Measurements from ENCODE around the gene GSTT4.
A peak's percentile ranks its signal among the peaks of the same experiment; 100 is the strongest.
"Not testable (repeated sequence)": the region's sequence is repeated elsewhere in the genome, so short reads cannot be mapped to it uniquely, and the experiment has no call there.

The GSTT4 gene

DNA sequence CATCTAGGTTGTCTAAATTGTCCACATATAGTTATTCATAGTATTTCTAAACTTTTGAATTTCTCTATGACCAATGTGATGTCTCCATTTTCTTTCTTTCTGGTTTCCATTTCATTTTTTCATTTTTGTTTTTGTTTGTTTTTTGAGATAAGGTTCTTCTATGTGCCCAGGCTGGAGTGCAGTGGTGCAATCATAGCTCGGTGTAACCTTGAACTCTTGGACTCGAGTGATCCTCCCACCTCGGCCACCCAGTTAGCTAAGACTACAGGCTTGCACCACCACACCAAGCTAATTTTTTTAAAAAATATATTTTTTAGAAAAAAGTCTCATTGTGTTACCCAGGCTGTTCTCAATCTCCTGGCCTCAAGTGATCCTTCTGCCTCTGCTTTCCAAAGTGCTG lies 8.2 kb downstream of the GSTT4 start:
- no peak for DNase-seq
- H3K4me3 ChIP-seq (ENCODE audit: low read depth, low read length): no peak overlapping the region
- in situ Hi-C loops (cut with HindIII; ENCODE audit: low pct_ligation_motif_present, low sequenced_read_pairs): no loop called here
- TF ChIP-seq, protein P1, sequence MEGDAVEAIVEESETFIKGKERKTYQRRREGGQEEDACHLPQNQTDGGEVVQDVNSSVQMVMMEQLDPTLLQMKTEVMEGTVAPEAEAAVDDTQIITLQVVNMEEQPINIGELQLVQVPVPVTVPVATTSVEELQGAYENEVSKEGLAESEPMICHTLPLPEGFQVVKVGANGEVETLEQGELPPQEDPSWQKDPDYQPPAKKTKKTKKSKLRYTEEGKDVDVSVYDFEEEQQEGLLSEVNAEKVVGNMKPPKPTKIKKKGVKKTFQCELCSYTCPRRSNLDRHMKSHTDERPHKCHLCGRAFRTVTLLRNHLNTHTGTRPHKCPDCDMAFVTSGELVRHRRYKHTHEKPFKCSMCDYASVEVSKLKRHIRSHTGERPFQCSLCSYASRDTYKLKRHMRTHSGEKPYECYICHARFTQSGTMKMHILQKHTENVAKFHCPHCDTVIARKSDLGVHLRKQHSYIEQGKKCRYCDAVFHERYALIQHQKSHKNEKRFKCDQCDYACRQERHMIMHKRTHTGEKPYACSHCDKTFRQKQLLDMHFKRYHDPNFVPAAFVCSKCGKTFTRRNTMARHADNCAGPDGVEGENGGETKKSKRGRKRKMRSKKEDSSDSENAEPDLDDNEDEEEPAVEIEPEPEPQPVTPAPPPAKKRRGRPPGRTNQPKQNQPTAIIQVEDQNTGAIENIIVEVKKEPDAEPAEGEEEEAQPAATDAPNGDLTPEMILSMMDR (IDR thresholded peaks at IDR 0.05; ENCODE audit: low read depth, low read length, missing control alignments): no peak
- H3K36me3 ChIP-seq (replicated peaks): no peaks in the 10 kb centered on the region
- H3K27ac ChIP-seq: no peak overlapping the region
- H3K27me3 ChIP-seq (replicated peaks): no peaks in the 10 kb centered on the region

DNA sequence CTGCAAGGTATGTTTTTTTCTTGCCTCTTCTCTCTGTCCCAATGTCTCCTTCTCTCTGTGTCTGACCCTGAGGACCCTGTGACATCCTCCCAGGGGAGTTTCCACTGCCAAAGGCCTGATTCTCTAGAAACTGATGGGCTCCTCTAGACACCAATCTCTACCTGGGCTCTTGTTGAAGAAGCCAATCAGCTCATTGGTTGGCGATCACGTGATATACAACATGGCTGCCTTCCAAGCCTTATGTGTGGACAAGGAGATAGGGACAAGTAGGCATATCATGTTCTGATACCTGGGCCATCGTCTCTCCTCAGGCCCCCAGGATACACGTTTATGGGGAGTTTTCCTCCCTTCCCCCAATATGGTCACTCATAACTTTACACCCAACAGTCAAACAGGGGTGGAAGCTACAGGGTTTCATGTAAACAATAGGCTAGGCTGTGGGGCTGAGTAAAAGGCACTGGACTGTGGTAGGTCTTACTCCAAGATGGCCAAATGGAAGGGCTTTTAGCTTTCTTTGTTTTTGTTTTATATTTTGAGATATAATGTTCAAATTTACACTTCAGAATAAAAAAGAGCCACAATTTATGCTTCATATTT lies 11.6 kb downstream of the GSTT4 start:
- DNase-seq; H3K27ac ChIP-seq; H3K4me3 ChIP-seq (ENCODE audit: low read depth, low read length); H3K36me3 ChIP-seq (replicated peaks); in situ Hi-C loops (cut with HindIII; ENCODE audit: low pct_ligation_motif_present, low sequenced_read_pairs); H3K27me3 ChIP-seq (replicated peaks): not testable (repeated sequence)

DNA sequence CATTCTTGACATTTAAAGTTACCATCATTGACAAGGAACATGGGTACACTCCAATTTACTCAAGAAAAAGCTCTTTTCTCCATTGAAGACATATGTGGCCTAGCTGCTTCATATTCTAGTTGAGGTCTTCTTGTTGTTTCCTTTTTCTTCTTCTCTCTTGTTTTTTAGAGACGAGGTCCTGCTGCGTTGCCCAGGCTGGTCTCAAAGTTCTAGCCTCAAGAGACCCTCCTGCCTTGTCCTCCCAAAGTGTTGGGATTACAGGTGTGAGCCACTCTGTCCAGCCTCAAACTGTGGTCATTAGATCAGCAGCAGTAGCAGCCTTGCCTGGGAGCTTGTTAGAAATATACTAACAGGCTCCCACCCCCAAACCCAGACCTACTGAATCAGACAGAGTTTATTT lies 12.2 kb downstream of the GSTT4 start:
- H3K36me3 ChIP-seq (replicated peaks); DNase-seq: not testable (repeated sequence)

DNA sequence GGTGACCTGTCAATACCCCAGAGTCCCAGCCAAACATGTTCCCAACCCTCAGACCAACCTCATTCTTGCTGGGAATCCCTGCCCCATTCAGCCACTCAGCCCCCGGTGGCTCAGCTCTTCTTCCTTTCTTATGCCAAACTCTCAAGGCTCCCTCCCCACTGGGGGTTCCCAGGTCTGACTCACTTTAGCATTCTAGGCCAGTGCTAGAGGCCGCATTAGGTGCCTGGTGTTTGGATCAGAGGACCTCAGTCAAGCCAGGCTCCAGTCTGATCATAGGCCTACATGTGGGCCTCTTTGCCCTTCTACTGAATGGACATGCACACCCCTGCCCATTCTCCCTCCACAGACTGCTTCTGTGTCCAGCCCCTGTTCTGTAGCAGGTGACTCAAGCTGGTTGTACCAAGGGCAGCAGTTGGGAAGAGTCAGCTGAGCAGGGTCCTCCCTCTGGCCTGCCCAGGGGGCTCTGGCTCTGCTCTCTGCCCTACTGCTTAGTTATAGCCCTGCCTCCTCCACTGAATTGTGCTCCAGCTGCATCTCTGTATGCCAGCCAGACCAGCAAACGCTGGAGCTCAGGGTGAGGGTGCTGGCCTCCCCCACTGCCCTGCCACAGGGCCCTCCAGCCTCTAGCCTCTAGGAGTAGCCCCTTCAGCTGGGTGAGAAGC lies 15.5 kb downstream of the GSTT4 start:
- in situ Hi-C loops (cut with HindIII; ENCODE audit: low pct_ligation_motif_present, low sequenced_read_pairs); DNase-seq; H3K4me3 ChIP-seq (ENCODE audit: low read depth, low read length); H3K36me3 ChIP-seq (replicated peaks); H3K27ac ChIP-seq; H3K27me3 ChIP-seq (replicated peaks): not testable (repeated sequence)

More for the DNA sequence above, 12.2 kb downstream of the GSTT4 start:
- H3K4me3 ChIP-seq (ENCODE audit: low read depth, low read length); H3K27me3 ChIP-seq (replicated peaks); in situ Hi-C loops (cut with HindIII; ENCODE audit: low pct_ligation_motif_present, low sequenced_read_pairs); H3K27ac ChIP-seq: not testable (repeated sequence)

DNA sequence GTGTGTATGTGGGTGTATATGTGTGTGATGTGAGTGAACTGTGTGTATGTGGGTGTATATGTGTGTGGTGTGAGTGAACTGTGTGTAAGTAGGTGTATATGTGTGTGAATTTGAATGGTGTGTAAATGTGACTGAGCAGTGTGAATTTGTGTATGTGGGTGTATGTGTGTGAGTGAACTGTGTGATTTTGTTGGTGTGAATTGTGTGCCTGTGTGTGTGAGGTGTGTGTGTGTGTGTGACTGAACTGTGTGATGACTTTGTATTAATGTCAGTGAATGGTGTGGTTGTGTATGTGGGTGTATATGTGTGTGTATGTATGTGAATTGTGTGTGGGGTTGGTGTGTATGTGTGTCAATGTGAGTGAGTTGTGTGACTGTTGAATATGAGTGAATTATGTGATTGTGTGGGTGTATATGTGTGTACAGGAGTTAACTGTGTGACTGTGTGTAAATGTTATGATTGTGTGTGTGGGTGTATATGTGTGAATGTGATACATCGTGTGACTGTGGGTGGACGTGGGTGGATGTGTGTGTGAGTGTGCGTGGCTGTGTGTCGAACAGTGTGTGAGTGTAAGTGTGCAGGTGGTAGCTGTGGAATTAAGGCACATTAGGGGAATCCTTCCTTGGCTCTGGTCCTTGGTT lies 18.6 kb downstream of the GSTT4 start:
- in situ Hi-C loops (cut with HindIII; ENCODE audit: low pct_ligation_motif_present, low sequenced_read_pairs); DNase-seq; H3K4me3 ChIP-seq (ENCODE audit: low read depth, low read length); H3K36me3 ChIP-seq (replicated peaks); H3K27me3 ChIP-seq (replicated peaks); H3K27ac ChIP-seq: not testable (repeated sequence)

DNA sequence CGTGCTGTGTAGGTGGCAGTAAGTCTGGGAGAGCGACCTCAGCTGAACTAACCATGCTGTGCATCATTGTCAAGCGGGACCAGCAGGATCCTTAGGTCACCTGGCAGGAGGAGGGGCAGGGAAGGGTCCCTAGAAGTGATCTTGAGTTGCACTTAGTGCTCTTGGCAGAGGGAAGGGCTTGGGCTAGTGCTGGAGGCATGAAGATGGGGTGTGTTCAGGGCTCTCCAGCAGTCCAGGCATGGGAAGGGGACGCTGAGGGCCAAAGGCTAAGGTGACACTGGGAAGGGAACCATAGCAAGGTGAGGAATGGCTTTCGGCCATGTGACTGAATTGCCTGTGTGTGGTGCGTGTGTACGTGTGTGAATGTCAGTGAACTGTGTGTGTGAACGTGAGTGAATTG lies 19.2 kb downstream of the GSTT4 start:
- H3K36me3 ChIP-seq (replicated peaks); in situ Hi-C loops (cut with HindIII; ENCODE audit: low pct_ligation_motif_present, low sequenced_read_pairs); H3K27ac ChIP-seq; DNase-seq; H3K27me3 ChIP-seq (replicated peaks); H3K4me3 ChIP-seq (ENCODE audit: low read depth, low read length): not testable (repeated sequence)

DNA sequence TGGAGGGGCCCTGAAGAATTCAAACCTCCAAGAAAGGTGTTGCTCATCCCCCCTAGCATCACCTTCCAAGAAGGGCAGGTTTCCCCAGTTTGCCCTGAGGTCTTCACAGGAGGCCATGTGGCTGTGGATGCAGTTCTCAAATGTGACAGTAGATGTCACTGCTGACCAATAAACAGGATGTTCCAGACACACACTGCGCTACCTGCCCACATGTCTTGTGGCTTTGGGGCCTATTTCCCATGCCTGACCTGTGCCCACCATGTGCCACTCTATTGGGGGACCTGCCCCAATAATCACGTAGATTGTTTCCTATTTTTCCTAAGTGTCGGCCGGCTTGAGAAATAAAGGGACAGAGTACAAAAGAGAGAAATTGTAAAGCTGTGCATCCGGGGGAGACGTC lies 20.8 kb downstream of the GSTT4 start:
- Histone ChIP-seq H3K4me3 (ENCODE audit: low read depth, low read length) (no peak overlapping the region), H3K27me3 (replicated peaks) (no peaks in the 10 kb centered on the region), H3K27ac (no peak overlapping the region), H3K36me3 (replicated peaks) (no peaks in the 10 kb centered on the region)
- TF ChIP-seq, protein P1 (IDR thresholded peaks at IDR 0.05; ENCODE audit: low read depth, low read length, missing control alignments): peak; percentile 78
- DNase-seq: no peak
- in situ Hi-C loops (cut with HindIII; ENCODE audit: low pct_ligation_motif_present, low sequenced_read_pairs): no loop called here

DNA sequence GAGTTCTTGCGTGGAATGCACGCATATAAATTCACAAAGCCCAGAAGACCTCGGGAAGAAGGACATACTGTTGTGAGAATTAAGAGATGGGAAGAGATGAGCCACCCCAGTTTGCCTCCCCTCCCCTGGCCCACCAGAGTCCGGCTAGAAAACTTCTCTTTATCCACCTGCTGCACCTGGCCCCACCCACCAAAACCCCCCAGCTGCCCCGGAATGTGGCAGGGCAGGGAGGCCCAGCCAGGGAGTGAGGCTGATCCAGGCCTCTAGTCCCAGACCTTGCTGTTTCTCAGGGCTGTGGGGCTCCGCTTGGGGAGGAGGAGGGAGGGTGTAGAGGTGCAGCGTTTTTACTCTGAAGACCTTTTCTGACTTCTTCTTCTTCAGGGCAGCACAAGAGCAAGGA lies 24.7 kb downstream of the GSTT4 start:
- in situ Hi-C loops (cut with HindIII; ENCODE audit: low pct_ligation_motif_present, low sequenced_read_pairs); H3K36me3 ChIP-seq (replicated peaks); H3K27me3 ChIP-seq (replicated peaks); DNase-seq; H3K27ac ChIP-seq: not testable (repeated sequence)
- peak overlapping the region; percentile 36 for H3K4me3 ChIP-seq (ENCODE audit: low read depth, low read length)

DNA sequence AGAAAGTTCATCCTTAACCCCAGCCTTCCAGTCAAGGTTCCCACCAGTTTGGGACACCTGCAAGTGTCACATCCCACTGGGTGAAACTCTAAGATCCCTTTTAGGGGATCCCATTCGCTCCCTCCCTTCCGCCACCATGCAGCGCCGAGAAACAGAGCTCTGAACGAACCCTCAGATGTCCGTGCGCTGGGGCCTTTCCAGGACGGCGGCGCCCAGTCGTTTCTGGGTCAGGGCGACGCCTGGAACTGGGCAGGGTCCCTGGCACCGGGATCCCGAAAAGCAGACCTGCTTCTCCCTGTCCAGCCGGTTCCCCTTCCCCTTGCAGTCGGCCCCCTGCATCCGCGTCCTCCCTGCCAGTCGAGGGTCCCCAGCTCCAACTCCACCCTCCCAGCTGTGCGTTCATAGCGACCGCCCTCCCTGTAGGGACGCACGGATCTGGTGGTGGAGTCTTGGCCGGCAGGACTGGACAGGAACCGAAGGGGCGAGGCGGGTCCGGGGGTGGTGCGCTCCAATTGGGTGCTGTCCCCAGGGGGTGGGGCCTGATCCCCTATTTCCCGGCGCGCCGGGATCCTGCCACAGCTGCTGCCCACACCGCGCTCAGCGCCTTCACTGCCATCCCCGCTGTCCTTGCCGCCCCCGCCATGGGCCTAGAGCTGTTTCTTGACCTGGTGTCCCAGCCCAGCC lies 25.6 kb downstream of the GSTT4 start, which contains the start of gene GSTT2:
TSS of gene GSTT2 (plus strand) at position 578 of the 684 bp plus-strand sequence.
- in situ Hi-C loops (cut with HindIII; ENCODE audit: low pct_ligation_motif_present, low sequenced_read_pairs); H3K27ac ChIP-seq; H3K27me3 ChIP-seq (replicated peaks); DNase-seq; H3K36me3 ChIP-seq (replicated peaks): not testable (repeated sequence)
- H3K4me3 ChIP-seq (ENCODE audit: low read depth, low read length): peak within 1 kb of the TSS; percentile 36

DNA sequence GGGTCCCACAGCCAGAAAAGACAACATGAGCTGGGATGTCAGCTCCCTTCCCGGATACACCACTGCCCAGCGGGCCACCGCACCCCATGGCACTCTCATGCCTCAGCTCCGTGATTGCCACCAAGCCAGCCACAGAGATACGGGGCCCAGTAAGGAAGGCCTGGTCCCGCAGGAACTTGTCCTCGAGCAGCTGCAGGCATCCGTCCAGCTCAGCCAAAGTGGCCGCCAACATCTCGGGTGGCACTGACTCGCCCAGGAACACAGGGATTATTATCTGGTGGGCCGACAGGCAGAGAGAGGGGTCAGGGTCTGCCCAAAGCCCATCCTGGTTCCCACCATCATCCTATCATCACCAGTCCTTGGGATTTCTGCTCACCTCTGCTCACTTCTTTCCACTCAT lies 27.9 kb downstream of the GSTT4 start:
- H3K4me3 ChIP-seq (ENCODE audit: low read depth, low read length); DNase-seq; H3K36me3 ChIP-seq (replicated peaks); H3K27ac ChIP-seq; H3K27me3 ChIP-seq (replicated peaks); in situ Hi-C loops (cut with HindIII; ENCODE audit: low pct_ligation_motif_present, low sequenced_read_pairs): not testable (repeated sequence)

DNA sequence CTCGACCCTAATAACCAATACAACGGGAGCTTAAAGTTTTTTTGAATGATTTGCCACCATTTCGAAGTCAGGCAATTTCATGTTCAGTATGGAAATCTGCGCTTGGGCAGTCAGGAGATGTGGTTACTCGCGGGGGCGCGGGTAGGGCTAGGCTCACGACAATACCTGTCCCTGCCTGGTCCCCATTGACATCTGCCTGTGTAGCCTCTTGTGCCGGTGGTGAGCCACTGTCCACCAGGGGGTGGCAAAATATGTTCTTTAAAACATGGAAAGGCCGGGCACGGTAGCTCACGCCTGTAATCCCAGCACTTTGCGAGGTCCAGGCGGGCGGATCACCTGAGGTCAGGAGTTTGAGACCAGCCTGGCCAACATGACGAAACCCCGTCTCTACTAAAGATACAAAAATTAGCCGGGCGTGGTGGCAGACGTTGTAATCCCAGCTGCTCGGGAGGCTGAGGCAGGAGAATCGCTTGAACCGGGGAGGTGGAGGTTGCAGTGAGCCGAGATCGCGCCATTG lies 30.4 kb downstream of the GSTT4 start:
- H3K27me3 ChIP-seq (replicated peaks); H3K27ac ChIP-seq; in situ Hi-C loops (cut with HindIII; ENCODE audit: low pct_ligation_motif_present, low sequenced_read_pairs); H3K4me3 ChIP-seq (ENCODE audit: low read depth, low read length); DNase-seq: not testable (repeated sequence)
- peaks cover 19% of the 10 kb centered on the region for H3K36me3 ChIP-seq (replicated peaks)

DNA sequence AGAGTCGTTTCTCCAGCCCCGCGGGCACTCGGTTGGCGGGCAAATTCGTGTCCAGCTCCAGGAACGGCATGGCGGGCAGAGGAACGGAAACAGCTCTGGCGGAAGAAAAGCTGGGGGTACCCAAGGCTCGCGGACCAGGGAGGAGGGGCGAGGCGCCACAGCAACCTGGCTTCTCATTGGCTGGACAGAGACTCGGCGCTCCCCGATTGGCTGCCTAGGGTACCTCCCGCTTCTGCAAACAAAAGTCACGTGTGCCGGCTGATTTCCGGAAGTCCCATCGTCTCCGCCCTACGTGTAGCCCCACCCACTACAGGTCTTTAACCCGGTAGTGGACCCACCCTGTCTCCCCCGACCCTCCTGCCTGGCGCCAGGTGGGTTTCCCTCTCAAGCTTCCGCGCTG lies 30.9 kb downstream of the GSTT4 start, which contains the start of gene DDT:
TSS of gene DDT (minus strand) at position 97 of the 400 bp plus-strand sequence. CDS start at position 70, 27 bp downstream.
- H3K36me3 ChIP-seq (replicated peaks): peaks cover 19% of the 10 kb centered on the region
- H3K27ac ChIP-seq; H3K4me3 ChIP-seq (ENCODE audit: low read depth, low read length); DNase-seq; in situ Hi-C loops (cut with HindIII; ENCODE audit: low pct_ligation_motif_present, low sequenced_read_pairs); H3K27me3 ChIP-seq (replicated peaks): not testable (repeated sequence)
